22Rv1 (cell line): ENCODE measurements around the gene GNG3.

Source experiments
- H3K27ac ChIP-seq: fragments of 450-650 bp; 2 replicates; pipeline ENCODE4 v1.5.1; 2017
- ZFX ChIP-seq: fragments of 450-650 bp; IDR thresholded peaks from 2 replicates; pipeline ENCODE4 v1.6.1; 2017; ENCODE audit warnings: antibody characterized with exemption, borderline replicate concordance
- TF ChIP-seq, protein P1 (sequence below): fragments of 450-650 bp; IDR thresholded peaks from 2 replicates; pipeline ENCODE4 v1.5.1; 2017; ENCODE audit warnings: mild to moderate bottlenecking

The GNG3 gene

GRCh38 chr11:62705880-62706849, 1.3 kb upstream of the GNG3 start:
- TF ChIP-seq, protein P1, sequence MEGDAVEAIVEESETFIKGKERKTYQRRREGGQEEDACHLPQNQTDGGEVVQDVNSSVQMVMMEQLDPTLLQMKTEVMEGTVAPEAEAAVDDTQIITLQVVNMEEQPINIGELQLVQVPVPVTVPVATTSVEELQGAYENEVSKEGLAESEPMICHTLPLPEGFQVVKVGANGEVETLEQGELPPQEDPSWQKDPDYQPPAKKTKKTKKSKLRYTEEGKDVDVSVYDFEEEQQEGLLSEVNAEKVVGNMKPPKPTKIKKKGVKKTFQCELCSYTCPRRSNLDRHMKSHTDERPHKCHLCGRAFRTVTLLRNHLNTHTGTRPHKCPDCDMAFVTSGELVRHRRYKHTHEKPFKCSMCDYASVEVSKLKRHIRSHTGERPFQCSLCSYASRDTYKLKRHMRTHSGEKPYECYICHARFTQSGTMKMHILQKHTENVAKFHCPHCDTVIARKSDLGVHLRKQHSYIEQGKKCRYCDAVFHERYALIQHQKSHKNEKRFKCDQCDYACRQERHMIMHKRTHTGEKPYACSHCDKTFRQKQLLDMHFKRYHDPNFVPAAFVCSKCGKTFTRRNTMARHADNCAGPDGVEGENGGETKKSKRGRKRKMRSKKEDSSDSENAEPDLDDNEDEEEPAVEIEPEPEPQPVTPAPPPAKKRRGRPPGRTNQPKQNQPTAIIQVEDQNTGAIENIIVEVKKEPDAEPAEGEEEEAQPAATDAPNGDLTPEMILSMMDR, result 0 out of 2 replicates have a peak, but pooled peaks have one; percentile 3
- no peak for TF ChIP-seq ZFX
- H3K27ac ChIP-seq, result peak overlapping the region; percentile 85

- H3K27ac ChIP-seq, result peak overlapping the region; percentile 85
- no peak for TF ChIP-seq ZFX
- TF ChIP-seq, protein P1, result no peak
These were observed 627 bp upstream of the GNG3 start for GRCh38 chr11:62706850-62707247.

DNA sequence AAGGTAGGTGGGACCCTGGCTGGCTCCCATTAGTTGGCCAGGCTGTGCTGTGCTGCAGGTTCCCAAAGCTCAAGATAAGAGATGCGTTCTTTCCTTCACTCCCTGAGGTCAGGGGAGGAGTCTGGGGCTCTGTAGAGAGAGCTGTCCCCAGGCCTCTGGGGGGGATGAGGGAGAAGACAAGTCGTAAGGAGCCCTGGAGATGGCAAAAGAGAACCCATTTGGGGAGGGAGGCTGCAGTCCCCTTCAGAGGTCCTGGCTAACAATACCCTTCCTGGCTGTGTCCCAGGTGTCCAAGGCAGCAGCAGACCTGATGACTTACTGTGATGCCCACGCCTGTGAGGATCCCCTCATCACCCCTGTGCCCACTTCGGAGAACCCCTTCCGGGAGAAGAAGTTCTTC, 916 bp downstream of the GNG3 start:
- peak overlapping the region; percentile 85 for H3K27ac ChIP-seq
- no peak for TF ChIP-seq ZFX
- TF ChIP-seq, protein P1, result no peak

- peak overlapping the region; percentile 85 for H3K27ac ChIP-seq
- no peak for TF ChIP-seq ZFX
- TF ChIP-seq, protein P1, result no peak
These were observed 1.3 kb downstream of the GNG3 start for GRCh38 chr11:62708793-62709192.

DNA sequence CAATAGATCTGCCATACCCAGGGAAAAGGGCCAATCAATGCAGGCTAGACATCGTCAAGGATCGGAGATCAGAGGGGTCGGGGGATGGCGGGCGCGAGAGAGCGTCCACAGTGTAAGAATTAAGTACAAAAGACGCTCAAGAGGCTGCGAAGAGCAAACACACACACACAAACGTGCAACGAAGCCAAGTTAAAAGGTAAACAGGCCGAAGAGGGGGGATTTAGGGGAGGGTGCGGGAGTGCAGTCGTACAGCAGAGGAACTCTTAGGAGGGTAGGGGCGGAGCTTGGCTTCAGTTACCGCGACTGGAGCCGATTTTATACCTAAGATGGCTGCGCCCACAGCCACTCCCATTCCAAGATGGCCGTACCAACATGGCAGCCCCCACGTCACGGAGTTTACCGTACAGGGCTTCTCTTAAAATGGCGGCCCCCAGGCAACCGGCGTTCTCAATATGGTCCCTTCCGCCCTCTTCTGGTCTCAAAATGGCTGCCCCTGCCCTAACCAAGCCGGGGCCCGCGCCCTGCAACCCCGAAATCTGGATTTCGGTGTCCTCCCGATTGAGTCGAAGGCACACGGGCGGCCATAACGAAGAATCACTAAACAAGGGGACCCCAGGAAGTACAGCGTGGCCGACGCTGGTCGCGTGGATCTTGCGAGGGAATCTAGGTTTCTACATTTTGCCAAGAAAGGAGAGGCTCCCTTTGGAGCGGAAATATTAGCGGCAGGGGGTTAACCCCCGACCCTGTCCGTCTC, 1.9 kb downstream of the GNG3 start:
- TF ChIP-seq, protein P1, result no peak
- no peak for TF ChIP-seq ZFX
- peak overlapping the region; percentile 85 for H3K27ac ChIP-seq

DNA sequence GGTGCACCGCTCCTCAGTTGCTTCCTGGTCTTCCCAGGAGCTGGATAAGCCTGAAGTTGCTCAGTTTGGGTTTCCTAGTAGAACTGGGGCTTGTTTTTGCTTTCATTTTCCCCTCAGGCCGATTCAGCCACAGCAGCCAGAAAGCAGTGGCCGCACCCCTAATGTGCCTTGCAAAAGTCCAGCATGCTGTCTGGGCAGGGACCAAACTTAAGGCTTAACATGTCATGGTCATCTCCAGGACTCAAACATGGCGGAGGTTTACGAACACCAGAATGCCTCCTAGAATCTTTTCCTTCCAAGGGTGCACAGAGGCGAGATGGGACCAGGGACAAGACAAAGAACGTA, 2.5 kb downstream of the GNG3 start:
- H3K27ac ChIP-seq, result peak overlapping the region; percentile 85
- no peak for TF ChIP-seq ZFX
- TF ChIP-seq, protein P1, result no peak
